ENCODE data around the gene ZDHHC7. TPM values are rescaled to one million over a fixed set of nuclear protein-coding genes. Genes with fewer than 3 reads are reported as not detected.
"Not testable (repeated sequence)": the region's sequence is repeated elsewhere in the genome, so short reads cannot be mapped to it uniquely, and the experiment has no call there.

ZDHHC7 gene
- total and polyA plus RNA-seq, 5 donors from 2014 or later: 26.0 to 42.6 (median 37.4) TPM

- not testable (repeated sequence) for H3K4me3 Mint-ChIP-seq; H3K4me3 ChIP-seq (ENCODE audit: low read depth, low read length); H3K9me3 ChIP-seq (ENCODE audit: control insufficient read depth in 2 of 2, low read length in 2 of 2); H3K9me3 Mint-ChIP-seq; H3K27ac ChIP-seq (ENCODE audit: insufficient read depth, low read length, poor library complexity, severe bottlenecking); H3K27me3 Mint-ChIP-seq; H3K36me3 ChIP-seq (ENCODE audit: control insufficient read depth, insufficient read depth, low read length); H3K36me3 Mint-ChIP-seq; DNase-seq; ATAC-seq (ENCODE audit: low read depth in 2 of 2); H3K27me3 ChIP-seq (ENCODE audit: control insufficient read depth, insufficient read depth, low read length)
- peak overlapping the region in 1 of 3 donors; percentile 47 for H3K27ac Mint-ChIP-seq
- peaks cover 6 to 29% (median 15%) of the 10 kb centered on the region in 4 donors for H3K4me1 Mint-ChIP-seq
- H3K4me1 ChIP-seq (ENCODE audit: control insufficient read depth, insufficient read depth, low read length, poor library complexity, severe bottlenecking): peaks cover 22% of the 10 kb centered on the region
Measured at GRCh38 chr16:85054321-85054720, 43.0 kb upstream of the ZDHHC7 start.

GRCh38 chr16:85052536-85052935 lies 41.2 kb upstream of the ZDHHC7 start:
- ATAC-seq (ENCODE audit: low read depth in 2 of 2) (no peak), DNase-seq (no peak)
- H3K4me3 Mint-ChIP-seq: no peak overlapping the region
- Histone ChIP-seq H3K27ac (ENCODE audit: insufficient read depth, low read length, poor library complexity, severe bottlenecking) (no peak overlapping the region), H3K4me1 (ENCODE audit: control insufficient read depth, insufficient read depth, low read length, poor library complexity, severe bottlenecking) (peaks cover 22% of the 10 kb centered on the region), H3K9me3 (ENCODE audit: control insufficient read depth in 2 of 2, low read length in 2 of 2) (no peaks in the 10 kb centered on the region), H3K4me3 (ENCODE audit: low read depth, low read length) (no peak overlapping the region), H3K27me3 (ENCODE audit: control insufficient read depth, insufficient read depth, low read length) (no peaks in the 10 kb centered on the region), H3K36me3 (ENCODE audit: control insufficient read depth, insufficient read depth, low read length) (no peaks in the 10 kb centered on the region)
- H3K27ac Mint-ChIP-seq: no peak overlapping the region
- H3K36me3 Mint-ChIP-seq: peaks cover 14% of the 10 kb centered on the region
- H3K9me3 Mint-ChIP-seq: no peaks in the 10 kb centered on the region
- H3K4me1 Mint-ChIP-seq: peaks cover 6 to 25% (median 15%) of the 10 kb centered on the region in 4 donors
- H3K27me3 Mint-ChIP-seq: no peaks in the 10 kb centered on the region

GRCh38 chr16:85051683-85052082 lies 40.3 kb upstream of the ZDHHC7 start:
- H3K4me1 ChIP-seq (ENCODE audit: control insufficient read depth, insufficient read depth, low read length, poor library complexity, severe bottlenecking): peaks cover 20% of the 10 kb centered on the region
- H3K36me3 Mint-ChIP-seq: peaks cover 14% of the 10 kb centered on the region
- H3K36me3 ChIP-seq (ENCODE audit: control insufficient read depth, insufficient read depth, low read length): no peaks in the 10 kb centered on the region
- peak overlapping the region in 1 of 3 donors; percentile 76 for H3K27ac Mint-ChIP-seq
- H3K27ac ChIP-seq (ENCODE audit: insufficient read depth, low read length, poor library complexity, severe bottlenecking): no peak overlapping the region
- H3K4me1 Mint-ChIP-seq: peaks cover 7 to 22% (median 14%) of the 10 kb centered on the region in 4 donors
- no peak overlapping the region for H3K4me3 Mint-ChIP-seq
- no peaks in the 10 kb centered on the region for H3K9me3 ChIP-seq (ENCODE audit: control insufficient read depth in 2 of 2, low read length in 2 of 2)
- no peak for DNase-seq
- no peaks in the 10 kb centered on the region for H3K27me3 ChIP-seq (ENCODE audit: control insufficient read depth, insufficient read depth, low read length)
- H3K4me3 ChIP-seq (ENCODE audit: low read depth, low read length): no peak overlapping the region
- H3K9me3 Mint-ChIP-seq: no peaks in the 10 kb centered on the region
- ATAC-seq (ENCODE audit: low read depth in 2 of 2): no peak
- no peaks in the 10 kb centered on the region for H3K27me3 Mint-ChIP-seq

- no peak overlapping the region for H3K4me3 Mint-ChIP-seq
- ATAC-seq (ENCODE audit: low read depth in 2 of 2) (no peak), DNase-seq (no peak)
- H3K36me3 ChIP-seq (ENCODE audit: control insufficient read depth, insufficient read depth, low read length): no peaks in the 10 kb centered on the region
- peaks cover 14% of the 10 kb centered on the region for H3K36me3 Mint-ChIP-seq
- H3K4me1 Mint-ChIP-seq: peaks cover 11 to 17% (median 12%) of the 10 kb centered on the region in 4 donors
- no peak overlapping the region for H3K27ac Mint-ChIP-seq
- no peaks in the 10 kb centered on the region for H3K27me3 ChIP-seq (ENCODE audit: control insufficient read depth, insufficient read depth, low read length)
- H3K27ac ChIP-seq (ENCODE audit: insufficient read depth, low read length, poor library complexity, severe bottlenecking): no peak overlapping the region
- H3K9me3 ChIP-seq (ENCODE audit: control insufficient read depth in 2 of 2, low read length in 2 of 2): no peaks in the 10 kb centered on the region
- H3K9me3 Mint-ChIP-seq: no peaks in the 10 kb centered on the region
- peaks cover 15% of the 10 kb centered on the region for H3K4me1 ChIP-seq (ENCODE audit: control insufficient read depth, insufficient read depth, low read length, poor library complexity, severe bottlenecking)
- no peaks in the 10 kb centered on the region for H3K27me3 Mint-ChIP-seq
- H3K4me3 ChIP-seq (ENCODE audit: low read depth, low read length): no peak overlapping the region
Measured at GRCh38 chr16:85051067-85051581, 39.8 kb upstream of the ZDHHC7 start.

GRCh38 chr16:85049706-85050305 lies 38.5 kb upstream of the ZDHHC7 start:
- Histone ChIP-seq H3K4me3 (ENCODE audit: low read depth, low read length) (no peak overlapping the region), H3K27ac (ENCODE audit: insufficient read depth, low read length, poor library complexity, severe bottlenecking) (no peak overlapping the region), H3K36me3 (ENCODE audit: control insufficient read depth, insufficient read depth, low read length) (no peaks in the 10 kb centered on the region), H3K9me3 (ENCODE audit: control insufficient read depth in 2 of 2, low read length in 2 of 2) (no peaks in the 10 kb centered on the region), H3K27me3 (ENCODE audit: control insufficient read depth, insufficient read depth, low read length) (no peaks in the 10 kb centered on the region), H3K4me1 (ENCODE audit: control insufficient read depth, insufficient read depth, low read length, poor library complexity, severe bottlenecking) (peaks cover 1% of the 10 kb centered on the region)
- H3K36me3 Mint-ChIP-seq: peaks cover 14% of the 10 kb centered on the region
- H3K27me3 Mint-ChIP-seq: no peaks in the 10 kb centered on the region
- no peak overlapping the region for H3K27ac Mint-ChIP-seq
- DNase-seq: no peak
- no peak overlapping the region for H3K4me3 Mint-ChIP-seq
- H3K9me3 Mint-ChIP-seq: no peaks in the 10 kb centered on the region
- peaks cover 0 to 5% (median 4%) of the 10 kb centered on the region in 4 donors for H3K4me1 Mint-ChIP-seq
- no peak for ATAC-seq (ENCODE audit: low read depth in 2 of 2)

GRCh38 chr16:85048921-85049562 lies 37.7 kb upstream of the ZDHHC7 start:
- Mint-ChIP-seq H3K27me3 (no peaks in the 10 kb centered on the region), H3K36me3 (peaks cover 15% of the 10 kb centered on the region), H3K27ac (peak overlapping the region in 1 of 3 donors; percentile 55), H3K4me1 (peaks cover 0 to 5% (median 4%) of the 10 kb centered on the region in 4 donors), H3K4me3 (no peak overlapping the region), H3K9me3 (no peaks in the 10 kb centered on the region)
- H3K9me3 ChIP-seq (ENCODE audit: control insufficient read depth in 2 of 2, low read length in 2 of 2): no peaks in the 10 kb centered on the region
- no peak overlapping the region for H3K27ac ChIP-seq (ENCODE audit: insufficient read depth, low read length, poor library complexity, severe bottlenecking)
- H3K4me3 ChIP-seq (ENCODE audit: low read depth, low read length): no peak overlapping the region
- DNase-seq (no peak), ATAC-seq (ENCODE audit: low read depth in 2 of 2) (no peak)
- no peaks in the 10 kb centered on the region for H3K36me3 ChIP-seq (ENCODE audit: control insufficient read depth, insufficient read depth, low read length)
- H3K27me3 ChIP-seq (ENCODE audit: control insufficient read depth, insufficient read depth, low read length): no peaks in the 10 kb centered on the region
- no peaks in the 10 kb centered on the region for H3K4me1 ChIP-seq (ENCODE audit: control insufficient read depth, insufficient read depth, low read length, poor library complexity, severe bottlenecking)

GRCh38 chr16:85047867-85048455 lies 36.6 kb upstream of the ZDHHC7 start:
- Mint-ChIP-seq H3K27me3 (no peaks in the 10 kb centered on the region), H3K4me1 (peaks cover 0 to 5% (median 3%) of the 10 kb centered on the region in 4 donors), H3K27ac (peak overlapping the region in 2 of 3 donors; percentile 26), H3K36me3 (peaks cover 13% of the 10 kb centered on the region), H3K4me3 (no peak overlapping the region), H3K9me3 (no peaks in the 10 kb centered on the region)
- Histone ChIP-seq H3K4me1 (ENCODE audit: control insufficient read depth, insufficient read depth, low read length, poor library complexity, severe bottlenecking) (no peaks in the 10 kb centered on the region), H3K4me3 (ENCODE audit: low read depth, low read length) (no peak overlapping the region), H3K27me3 (ENCODE audit: control insufficient read depth, insufficient read depth, low read length) (no peaks in the 10 kb centered on the region), H3K27ac (ENCODE audit: insufficient read depth, low read length, poor library complexity, severe bottlenecking) (no peak overlapping the region), H3K36me3 (ENCODE audit: control insufficient read depth, insufficient read depth, low read length) (no peaks in the 10 kb centered on the region), H3K9me3 (ENCODE audit: control insufficient read depth in 2 of 2, low read length in 2 of 2) (no peaks in the 10 kb centered on the region)
- ATAC-seq (ENCODE audit: low read depth in 2 of 2) (no peak), DNase-seq (no peak)
